Activated naive CD8-positive, alpha-beta T cell treated with anti-CD3 and anti-CD28 coated beads, Interleukin-2, amount 10 ng/mL, durations not matched to agents 7 days and 5 days (primary cell): ENCODE data around the gene ST8SIA6. TPM values are rescaled to one million over a fixed set of nuclear protein-coding genes. Genes with fewer than 3 reads are reported as not detected.

Experiments used
- ATAC-seq: fragments of 150-1000 bp; cut with Tn5 transposase; one replicate; pipeline ENCODE4 v1.10.0; 2021; ENCODE audit warnings: low read depth, moderate library complexity
- POLR2A ChIA-PET: fragments of 350-600 bp; sonication (Branson Sonifier 250); formaldehyde crosslinking; loops from one replicate; lab custom pipeline; 2021; ENCODE audit warnings: antibody characterized with exemption; lab: Charles Lee
- DNase-seq: peaks from one replicate; pipeline ENCODE4 v3.0.0; 2021
- H3K27ac Mint-ChIP-seq: one replicate; pipeline ENCODE4 v1.8.0; 2022; ENCODE audit warnings: mild to moderate bottlenecking, mixed read lengths
- H3K27me3 Mint-ChIP-seq: one replicate; pipeline ENCODE4 v1.8.0; 2022; ENCODE audit warnings: mild to moderate bottlenecking, moderate library complexity, mixed read lengths
- H3K36me3 Mint-ChIP-seq: one replicate; pipeline ENCODE4 v1.8.0; 2021; ENCODE audit warnings: mild to moderate bottlenecking, mixed read lengths
- H3K4me1 Mint-ChIP-seq: one replicate; pipeline ENCODE4 v1.8.0; 2021; ENCODE audit warnings: mixed read lengths
- H3K4me3 Mint-ChIP-seq: one replicate; pipeline ENCODE4 v1.8.0; 2022; ENCODE audit warnings: mild to moderate bottlenecking, moderate library complexity, mixed read lengths
- H3K9me3 Mint-ChIP-seq: one replicate; pipeline ENCODE4 v1.8.0; 2021; ENCODE audit warnings: mixed read lengths
- total RNA-seq, 2 experiments: library from RNA; stranded (reverse); gene quantifications; one replicate each; pipeline ENCODE4 v1.2.3, GENCODE V29; 2021

ST8SIA6 gene
- total RNA-seq, 2 experiments from 2014 or later, result 0.34 to 0.61 TPM

GRCh38 chr10:17316488-17317170 lies 137.8 kb downstream of the ST8SIA6 start:
- ATAC-seq (no peak), DNase-seq (no peak)
- no peaks in the 10 kb centered on the region for H3K36me3 Mint-ChIP-seq
- H3K9me3 Mint-ChIP-seq, result no peaks in the 10 kb centered on the region
- POLR2A ChIA-PET, result no interaction called here
- no peak overlapping the region for H3K27ac Mint-ChIP-seq
- no peak overlapping the region for H3K4me3 Mint-ChIP-seq
- H3K4me1 Mint-ChIP-seq, result no peaks in the 10 kb centered on the region
- peaks cover 19% of the 10 kb centered on the region for H3K27me3 Mint-ChIP-seq

DNA sequence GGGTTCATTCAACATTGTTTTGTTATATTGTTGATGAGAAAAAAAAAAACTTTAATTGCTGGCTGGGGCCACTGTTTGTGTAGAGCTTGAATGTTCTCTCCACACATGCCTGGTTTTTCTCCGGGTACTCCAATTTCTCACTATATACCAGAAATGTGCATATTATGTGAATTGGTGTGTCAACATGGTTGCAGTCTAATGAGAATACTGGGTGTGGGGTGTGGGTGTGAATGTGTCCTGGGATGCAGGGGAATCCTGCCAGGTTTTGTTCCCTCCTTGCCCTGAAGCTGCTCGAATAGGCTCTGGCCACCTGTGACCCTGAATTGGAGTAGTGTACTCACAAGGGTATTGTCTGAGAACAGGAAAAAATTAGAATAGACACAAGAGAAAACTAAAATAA lies 145.0 kb downstream of the ST8SIA6 start:
- no peak for ATAC-seq
- DNase-seq, result no peak
- Mint-ChIP-seq H3K4me3 (no peak overlapping the region), H3K27me3 (peaks cover 16% of the 10 kb centered on the region), H3K9me3 (no peaks in the 10 kb centered on the region), H3K4me1 (no peaks in the 10 kb centered on the region), H3K36me3 (no peaks in the 10 kb centered on the region), H3K27ac (no peak overlapping the region)
- POLR2A ChIA-PET, result no interaction called here

DNA sequence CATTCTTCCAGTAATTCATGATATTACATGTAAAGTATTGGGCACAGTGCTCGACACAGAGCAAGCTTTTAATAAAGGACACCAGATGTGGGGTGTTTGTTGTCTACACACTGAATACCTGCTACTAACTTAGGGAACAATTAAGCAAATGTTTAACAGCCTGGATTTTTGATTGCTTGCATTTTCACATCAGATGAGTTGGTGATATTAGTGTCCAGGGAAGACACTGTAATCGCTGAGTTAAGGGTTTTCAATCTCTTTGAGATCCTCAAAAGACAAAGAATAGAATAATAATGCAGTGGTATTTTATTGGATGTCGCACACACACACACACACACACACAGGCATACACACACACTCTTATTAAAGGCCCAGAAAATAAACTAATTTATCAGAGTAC lies 147.3 kb downstream of the ST8SIA6 start:
- Mint-ChIP-seq H3K27me3 (peaks cover 9% of the 10 kb centered on the region), H3K9me3 (no peaks in the 10 kb centered on the region), H3K36me3 (no peaks in the 10 kb centered on the region), H3K4me1 (no peaks in the 10 kb centered on the region), H3K4me3 (no peak overlapping the region), H3K27ac (no peak overlapping the region)
- DNase-seq (no peak), ATAC-seq (no peak)
- POLR2A ChIA-PET, result no interaction called here

DNA sequence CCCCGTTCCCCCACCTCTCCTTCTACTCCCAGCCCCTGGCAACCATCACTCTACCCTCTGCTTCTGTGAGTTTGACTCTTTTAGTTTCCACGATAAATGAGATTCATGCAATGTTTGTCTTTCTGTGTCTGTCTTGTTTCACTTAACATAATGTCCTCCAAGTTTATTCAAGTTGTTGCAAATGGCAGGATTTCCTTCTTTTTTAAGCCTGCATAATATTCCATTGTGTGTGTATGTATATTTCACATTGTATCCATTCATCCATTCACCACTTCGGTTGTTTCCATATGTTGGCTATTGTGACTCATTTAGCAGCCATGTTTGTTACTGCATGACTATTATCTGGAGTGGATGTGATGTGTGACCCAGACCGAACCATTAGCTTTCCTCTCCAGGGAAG lies 162.0 kb downstream of the ST8SIA6 start:
- no peak for ATAC-seq
- Mint-ChIP-seq H3K4me1 (peaks cover 2% of the 10 kb centered on the region), H3K4me3 (no peak overlapping the region), H3K9me3 (no peaks in the 10 kb centered on the region), H3K36me3 (no peaks in the 10 kb centered on the region), H3K27ac (no peak overlapping the region), H3K27me3 (peaks cover 16% of the 10 kb centered on the region)
- POLR2A ChIA-PET, result no interaction called here
- no peak for DNase-seq

GRCh38 chr10:17290226-17290625 lies 164.2 kb downstream of the ST8SIA6 start:
- peak; percentile 33 for ATAC-seq

GRCh38 chr10:17289763-17290162 lies 164.6 kb downstream of the ST8SIA6 start:
- Mint-ChIP-seq H3K36me3 (no peaks in the 10 kb centered on the region), H3K9me3 (no peaks in the 10 kb centered on the region), H3K4me3 (no peak overlapping the region), H3K27me3 (peaks cover 18% of the 10 kb centered on the region), H3K4me1 (peaks cover 2% of the 10 kb centered on the region), H3K27ac (no peak overlapping the region)
- POLR2A ChIA-PET, result interaction anchor here (0.6 kb wide), 1 partner anchor 492 kb away, joined by 6 read pairs; no protein-coding TSS in a partner anchor
- no peak for DNase-seq
- ATAC-seq, result no peak

More at GRCh38 chr10:17290226-17290625, 164.2 kb downstream of the ST8SIA6 start:
- Mint-ChIP-seq H3K4me3 (no peak overlapping the region), H3K9me3 (no peaks in the 10 kb centered on the region), H3K27me3 (peaks cover 18% of the 10 kb centered on the region), H3K4me1 (peaks cover 2% of the 10 kb centered on the region), H3K27ac (no peak overlapping the region), H3K36me3 (no peaks in the 10 kb centered on the region)
- POLR2A ChIA-PET, result interaction anchor here (0.6 kb wide), 1 partner anchor 493 kb away, joined by 6 read pairs; no protein-coding TSS in a partner anchor
- DNase-seq, result no peak

- no peaks in the 10 kb centered on the region for H3K36me3 Mint-ChIP-seq
Observed at GRCh38 chr10:17286562-17287550, 167.5 kb downstream of the ST8SIA6 start.

GRCh38 chr10:17282311-17282710 lies 172.1 kb downstream of the ST8SIA6 start:
- H3K27ac Mint-ChIP-seq, result no peak overlapping the region
- peaks cover 6% of the 10 kb centered on the region for H3K27me3 Mint-ChIP-seq
- no peak for DNase-seq
- H3K4me1 Mint-ChIP-seq, result no peaks in the 10 kb centered on the region
- H3K4me3 Mint-ChIP-seq, result no peak overlapping the region
- ATAC-seq, result no peak
- POLR2A ChIA-PET, result no interaction called here
- H3K9me3 Mint-ChIP-seq, result peaks cover 13% of the 10 kb centered on the region
- H3K36me3 Mint-ChIP-seq, result no peaks in the 10 kb centered on the region

More at GRCh38 chr10:17286562-17287550, 167.5 kb downstream of the ST8SIA6 start:
- POLR2A ChIA-PET, result no interaction called here
- ATAC-seq, result no peak
- DNase-seq, result no peak
- Mint-ChIP-seq H3K9me3 (peaks cover 6% of the 10 kb centered on the region), H3K4me3 (no peak overlapping the region), H3K4me1 (peaks cover 2% of the 10 kb centered on the region), H3K27me3 (peaks cover 20% of the 10 kb centered on the region), H3K27ac (no peak overlapping the region)

- Mint-ChIP-seq H3K27me3 (peaks cover 5% of the 10 kb centered on the region), H3K36me3 (no peaks in the 10 kb centered on the region), H3K9me3 (peaks cover 13% of the 10 kb centered on the region), H3K4me1 (no peaks in the 10 kb centered on the region), H3K27ac (no peak overlapping the region), H3K4me3 (no peak overlapping the region)
- DNase-seq, result no peak
- POLR2A ChIA-PET, result no interaction called here
- no peak for ATAC-seq
Observed at GRCh38 chr10:17278607-17279240, 175.7 kb downstream of the ST8SIA6 start.

GRCh38 chr10:17276756-17277424 lies 177.5 kb downstream of the ST8SIA6 start:
- H3K27me3 Mint-ChIP-seq, result peaks cover 3% of the 10 kb centered on the region
- peaks cover 7% of the 10 kb centered on the region for H3K9me3 Mint-ChIP-seq
- H3K27ac Mint-ChIP-seq, result no peak overlapping the region
- ATAC-seq (no peak), DNase-seq (no peak)
- H3K36me3 Mint-ChIP-seq, result no peaks in the 10 kb centered on the region
- peaks cover 1% of the 10 kb centered on the region for H3K4me1 Mint-ChIP-seq
- no peak overlapping the region for H3K4me3 Mint-ChIP-seq
- POLR2A ChIA-PET, result no interaction called here

GRCh38 chr10:17273403-17273802 lies 181.0 kb downstream of the ST8SIA6 start:
- no peak overlapping the region for H3K27ac Mint-ChIP-seq
- POLR2A ChIA-PET, result interaction anchor here (0.5 kb wide), 1 partner anchor 221 kb away, joined by 3 read pairs; no protein-coding TSS in a partner anchor
- H3K27me3 Mint-ChIP-seq, result peaks cover 13% of the 10 kb centered on the region
- no peaks in the 10 kb centered on the region for H3K36me3 Mint-ChIP-seq
- H3K4me1 Mint-ChIP-seq, result peaks cover 1% of the 10 kb centered on the region
- no peaks in the 10 kb centered on the region for H3K9me3 Mint-ChIP-seq
- ATAC-seq (no peak), DNase-seq (no peak)
- H3K4me3 Mint-ChIP-seq, result no peak overlapping the region

DNA sequence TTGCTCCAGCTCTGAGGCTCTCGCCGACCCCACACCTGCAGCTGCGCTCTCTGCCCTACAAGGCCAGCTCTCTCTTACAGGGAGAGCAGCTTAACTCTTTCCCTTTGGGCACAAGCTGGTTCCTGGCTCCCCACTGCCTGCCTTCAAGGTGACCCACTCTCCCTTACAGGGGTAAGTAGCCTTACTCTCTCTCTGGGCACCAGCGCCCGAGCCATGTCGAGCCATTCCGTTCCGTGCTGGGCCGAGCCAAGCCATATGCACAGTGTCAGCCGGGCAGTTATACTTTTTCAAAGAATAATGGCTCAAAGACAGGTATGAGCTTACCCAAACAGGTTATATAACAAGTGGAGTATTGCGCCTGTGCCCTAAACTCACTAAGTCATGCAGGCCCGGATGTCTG lies 181.7 kb downstream of the ST8SIA6 start:
- peaks cover 1% of the 10 kb centered on the region for H3K4me1 Mint-ChIP-seq
- POLR2A ChIA-PET, result no interaction called here
- H3K27ac Mint-ChIP-seq, result no peak overlapping the region
- peaks cover 14% of the 10 kb centered on the region for H3K27me3 Mint-ChIP-seq
- H3K4me3 Mint-ChIP-seq, result no peak overlapping the region
- no peak for DNase-seq
- H3K36me3 Mint-ChIP-seq, result no peaks in the 10 kb centered on the region
- H3K9me3 Mint-ChIP-seq, result no peaks in the 10 kb centered on the region
- no peak for ATAC-seq
